Activated T-helper 2 cell treated with anti-CD3 and anti-CD28 coated beads, Interferon-gamma antibody, Interleukin-2, Interleukin-4, amounts not matched to agents 10 μg/mL and 5 μg/mL and 100 μg/mL, durations not matched to agents 14 hours and 24 hours and 36 hours (primary cell): ENCODE data around the gene PRPF6. TPM values are rescaled to one million over a fixed set of nuclear protein-coding genes. Genes with fewer than 3 reads are reported as not detected.

ENCODE experiments used
- DNase-seq: peaks from one replicate; pipeline ENCODE4 v3.0.0; 2021; ENCODE audit warnings: low spot score
- H3K27ac Mint-ChIP-seq: one replicate; pipeline ENCODE4 v1.8.0; 2021; ENCODE audit warnings: mixed read lengths
- H3K27me3 Mint-ChIP-seq: one replicate; pipeline ENCODE4 v1.8.0; 2021; ENCODE audit warnings: low read depth, mixed read lengths
- H3K36me3 Mint-ChIP-seq: one replicate; pipeline ENCODE4 v1.8.0; 2021; ENCODE audit warnings: low read depth, mixed read lengths
- H3K4me1 Mint-ChIP-seq: one replicate; pipeline ENCODE4 v1.8.0; 2021; ENCODE audit warnings: low read depth, mixed read lengths
- H3K4me3 Mint-ChIP-seq: one replicate; pipeline ENCODE4 v1.8.0; 2021; ENCODE audit warnings: low read depth, mild to moderate bottlenecking, moderate library complexity, mixed read lengths
- H3K9me3 Mint-ChIP-seq: one replicate; pipeline ENCODE4 v1.8.0; 2021; ENCODE audit warnings: mixed read lengths
- intact Hi-C: fragments of 100-400 bp; cut with micrococcal nuclease; formaldehyde crosslinking; loops from one replicate; pipeline ENCODE4 v1.15.1; 2023
- total RNA-seq: library from RNA; stranded (reverse); gene quantifications from 2 replicates; pipeline ENCODE4 v1.2.3, GENCODE V29; 2022

Gene PRPF6
- total RNA-seq, 1 donor from 2014 or later = 70.3 TPM

- no peaks in the 10 kb centered on the region for H3K9me3 Mint-ChIP-seq
- H3K27ac Mint-ChIP-seq = no peak overlapping the region
- no peak overlapping the region for H3K4me3 Mint-ChIP-seq
- peaks cover 6% of the 10 kb centered on the region for H3K4me1 Mint-ChIP-seq
- no peaks in the 10 kb centered on the region for H3K27me3 Mint-ChIP-seq
- intact Hi-C loops = no loop called here
- DNase-seq = no peak
- H3K36me3 Mint-ChIP-seq = peaks cover 24% of the 10 kb centered on the region
Observed at GRCh38 chr20:64072498-64073063, 91.6 kb downstream of the PRPF6 start.

GRCh38 chr20:64073476-64074183, 92.7 kb downstream of the PRPF6 start:
- Mint-ChIP-seq H3K36me3 (peaks cover 27% of the 10 kb centered on the region), H3K27ac (no peak overlapping the region), H3K4me1 (peaks cover 8% of the 10 kb centered on the region), H3K9me3 (no peaks in the 10 kb centered on the region), H3K4me3 (no peak overlapping the region), H3K27me3 (no peaks in the 10 kb centered on the region)
- DNase-seq = no peak
- intact Hi-C loops = no loop called here

- intact Hi-C loops = no loop called here
- Mint-ChIP-seq H3K36me3 (peaks cover 30% of the 10 kb centered on the region), H3K4me1 (peaks cover 10% of the 10 kb centered on the region), H3K9me3 (no peaks in the 10 kb centered on the region), H3K27ac (no peak overlapping the region), H3K4me3 (no peak overlapping the region), H3K27me3 (no peaks in the 10 kb centered on the region)
- DNase-seq = no peak
Observed at GRCh38 chr20:64074184-64074789, 93.4 kb downstream of the PRPF6 start.

- no peak overlapping the region for H3K27ac Mint-ChIP-seq
- intact Hi-C loops = loop anchor here (5.0 kb wide), 1 partner anchor 93 kb away; the partner anchor contains the start of gene PRPF6
- peaks cover 30% of the 10 kb centered on the region for H3K36me3 Mint-ChIP-seq
Observed at GRCh38 chr20:64074963-64075362, 94.0 kb downstream of the PRPF6 start.

GRCh38 chr20:64075556-64075955, 94.6 kb downstream of the PRPF6 start:
- Mint-ChIP-seq H3K27me3 (no peaks in the 10 kb centered on the region), H3K9me3 (no peaks in the 10 kb centered on the region), H3K4me3 (no peak overlapping the region), H3K4me1 (peaks cover 13% of the 10 kb centered on the region), H3K27ac (no peak overlapping the region), H3K36me3 (peaks cover 30% of the 10 kb centered on the region)
- intact Hi-C loops = loop anchor here (5.0 kb wide), 1 partner anchor 93 kb away; the partner anchor contains the start of gene PRPF6
- no peak for DNase-seq

More at GRCh38 chr20:64074963-64075362, 94.0 kb downstream of the PRPF6 start:
- Mint-ChIP-seq H3K9me3 (no peaks in the 10 kb centered on the region), H3K4me1 (peaks cover 10% of the 10 kb centered on the region), H3K4me3 (no peak overlapping the region), H3K27me3 (no peaks in the 10 kb centered on the region)
- no peak for DNase-seq

- Mint-ChIP-seq H3K9me3 (no peaks in the 10 kb centered on the region), H3K4me3 (peak overlapping the region; percentile 30), H3K4me1 (peaks cover 14% of the 10 kb centered on the region), H3K27ac (no peak overlapping the region), H3K27me3 (peaks cover 2% of the 10 kb centered on the region), H3K36me3 (peaks cover 30% of the 10 kb centered on the region)
- intact Hi-C loops = loop anchor here (5.0 kb wide), 1 partner anchor 94 kb away; the partner anchor contains the start of gene PRPF6
- no peak for DNase-seq
Observed at GRCh38 chr20:64076061-64076997, 95.4 kb downstream of the PRPF6 start.

- Mint-ChIP-seq H3K4me1 (peaks cover 17% of the 10 kb centered on the region), H3K4me3 (peak overlapping the region; percentile 95), H3K27ac (peak overlapping the region; percentile 79), H3K9me3 (no peaks in the 10 kb centered on the region), H3K27me3 (peaks cover 8% of the 10 kb centered on the region), H3K36me3 (peaks cover 29% of the 10 kb centered on the region)
- intact Hi-C loops = loop anchor here (1.0 to 5.0 kb wide), 2 partner anchors 11 to 95 kb away; partner anchors contain the start of gene PRPF6
- no peak for DNase-seq
Observed at GRCh38 chr20:64077094-64077493, 96.2 kb downstream of the PRPF6 start.

GRCh38 chr20:64077541-64077875, 96.6 kb downstream of the PRPF6 start:
- intact Hi-C loops = loop anchor here (1.0 to 5.0 kb wide), 2 partner anchors 11 to 95 kb away; partner anchors contain the start of gene PRPF6
- Mint-ChIP-seq H3K9me3 (no peaks in the 10 kb centered on the region), H3K27me3 (peaks cover 10% of the 10 kb centered on the region), H3K36me3 (peaks cover 25% of the 10 kb centered on the region), H3K27ac (peak overlapping the region; percentile 79), H3K4me1 (peaks cover 16% of the 10 kb centered on the region), H3K4me3 (peak overlapping the region; percentile 95)
- no peak for DNase-seq

- peak overlapping the region; percentile 95 for H3K4me3 Mint-ChIP-seq
- peak overlapping the region; percentile 79 for H3K27ac Mint-ChIP-seq
- peaks cover 21% of the 10 kb centered on the region for H3K36me3 Mint-ChIP-seq
- peak; percentile 70 for DNase-seq
- intact Hi-C loops = loop anchor here (1.0 to 5.0 kb wide), 3 partner anchors 12 to 96 kb away; partner anchors contain the start of genes PRPF6 and TCEA2
- H3K9me3 Mint-ChIP-seq = no peaks in the 10 kb centered on the region
- peaks cover 15% of the 10 kb centered on the region for H3K27me3 Mint-ChIP-seq
- H3K4me1 Mint-ChIP-seq = peaks cover 19% of the 10 kb centered on the region
Observed at GRCh38 chr20:64077876-64078551, 97.1 kb downstream of the PRPF6 start.

GRCh38 chr20:64078934-64079272, 98.0 kb downstream of the PRPF6 start:
- Mint-ChIP-seq H3K27me3 (peaks cover 18% of the 10 kb centered on the region), H3K27ac (peak overlapping the region; percentile 80), H3K9me3 (no peaks in the 10 kb centered on the region), H3K4me3 (peak overlapping the region; percentile 95), H3K4me1 (peaks cover 21% of the 10 kb centered on the region), H3K36me3 (peaks cover 18% of the 10 kb centered on the region)
- intact Hi-C loops = loop anchor here (2.0 to 5.0 kb wide), 2 partner anchors 16 to 97 kb away; partner anchors contain the start of genes PRPF6 and TCEA2
- no peak for DNase-seq

- intact Hi-C loops = loop anchor here (2.0 to 5.0 kb wide), 2 partner anchors 17 to 97 kb away; partner anchors contain the start of genes PRPF6 and TCEA2
- Mint-ChIP-seq H3K36me3 (peaks cover 14% of the 10 kb centered on the region), H3K4me3 (peak within 1 kb of the TSS; percentile 95), H3K27me3 (peaks cover 21% of the 10 kb centered on the region), H3K27ac (peak within 1 kb of the TSS; percentile 80), H3K4me1 (peaks cover 24% of the 10 kb centered on the region), H3K9me3 (no peaks in the 10 kb centered on the region)
- peak; percentile 71 for DNase-seq
Observed at GRCh38 chr20:64079273-64080012, 98.5 kb downstream of the PRPF6 start, which contains the start of gene RGS19. TSS of gene RGS19 (minus strand) at chr20:64079518. CDS start at chr20:64076886, 2,632 bp downstream.
